A549 (cell line): ENCODE results near the gene IL1RL2. TPM values are rescaled to one million over a fixed set of nuclear protein-coding genes. Genes with fewer than 3 reads are reported as not detected.
A peak's percentile ranks its signal among the peaks of the same experiment; 100 is the strongest.

Experiments
- ATAC-seq, 2 experiments: fragments of 200-7000 bp in 1 of 2; fragments of >200 bp in 1 of 2; cut with Nextera tagmentation in 1 of 2; cut with Tn5 transposase in 1 of 2; 3 replicates each; pipeline versions ENCODE4 v1.8.0 to v1.9.1; 2018 to 2020; ENCODE audit warnings: mild to moderate bottlenecking in 1 of 2, moderate library complexity in 1 of 2
- CTCF ChIA-PET: fragments of 300-600 bp; sonication (Branson Sonifier 250); formaldehyde crosslinking; extraction: SDS; loops from one replicate; lab custom pipeline; 2021; ENCODE audit warnings: antibody characterized with exemption, inconsistent platforms; lab: Yijun Ruan, JAX
- POLR2A ChIA-PET: fragments of 350-600 bp; formaldehyde crosslinking; extraction: SDS; loops from one replicate; lab custom pipeline; 2021; ENCODE audit warnings: antibody characterized with exemption, inconsistent platforms; lab: Yijun Ruan, JAX
- DNase-seq, 2 experiments: peaks; one replicate each; pipeline versions ENCODE4 v3.0.0 to v3.0.0-alpha.2; 2011 to 2016; ENCODE audit warnings: low read depth in 1 of 2, low spot score in 1 of 2
- FAIRE-seq: peaks from 2 replicates; lab custom pipeline; 2011; peaks lifted over from hg19 to GRCh38; lab: Jason Lieb, UNC
- H3K27ac ChIP-seq, 2 experiments: fragments of >200 bp; sonication (Bioruptor Twin); formaldehyde crosslinking; 3 replicates each; pipeline ENCODE4 v1.5.1; 2016 to 2017
- H3K4me1 ChIP-seq: fragments of >200 bp; sonication (Bioruptor Twin); formaldehyde crosslinking; 3 replicates; pipeline ENCODE4 v1.6.1; 2016
- H3K4me2 ChIP-seq: fragments of >200 bp; sonication (Bioruptor Twin); formaldehyde crosslinking; 3 replicates; pipeline ENCODE4 v1.6.1; 2016
- H3K4me3 ChIP-seq: fragments of >200 bp; sonication (Bioruptor Twin); formaldehyde crosslinking; 3 replicates; pipeline ENCODE4 v1.5.1; 2016
- H3K9me3 ChIP-seq: fragments of >200 bp; sonication (Bioruptor Twin); formaldehyde crosslinking; 3 replicates; pipeline ENCODE4 v1.6.1; 2016
- CBX2 ChIP-seq: fragments of 200-600 bp; sonication (generic); IDR thresholded peaks from 2 replicates; pipeline ENCODE4 v1.6.1; 2016; ENCODE audit warnings: low read depth, mild to moderate bottlenecking, borderline replicate concordance
- CBX8 ChIP-seq: fragments of 200-600 bp; sonication (generic); IDR thresholded peaks from 2 replicates; pipeline ENCODE4 v1.6.1; 2016
- CEBPB ChIP-seq, 2 experiments: fragments of >200 bp in 1 of 2; sonication (Bioruptor Twin) in 1 of 2; formaldehyde crosslinking in 1 of 2; IDR thresholded peaks; 2 replicates each; pipeline ENCODE4 v1.6.1; 2012 to 2016
- EHMT2 ChIP-seq: fragments of 200-600 bp; sonication (generic); IDR thresholded peaks from 2 replicates; pipeline ENCODE4 v1.6.1; 2016; ENCODE audit warnings: antibody characterized with exemption, low read depth, mild to moderate bottlenecking, moderate library complexity
- ELK1 ChIP-seq: fragments of 150-350 bp; IDR thresholded peaks from 2 replicates; pipeline ENCODE4 v1.6.1; 2014; ENCODE audit warnings: low read depth, mild to moderate bottlenecking, low read length
- EP300 ChIP-seq, 2 experiments: fragments of >200 bp; sonication (Bioruptor Twin); formaldehyde crosslinking; IDR thresholded peaks; 2 replicates in 1 of 2; 3 replicates in 1 of 2; pipeline ENCODE4 v1.6.1; 2016 to 2017
- FOSB ChIP-seq: fragments of 250-450 bp; sonication (Bioruptor Pico); IDR thresholded peaks from 2 replicates; pipeline ENCODE4 v1.5.0; 2020; ENCODE audit warnings: mild to moderate bottlenecking, moderate library complexity
- GATA3 ChIP-seq: IDR thresholded peaks from 2 replicates; pipeline ENCODE4 v1.6.1; 2012; ENCODE audit warnings: borderline replicate concordance
- HES2 ChIP-seq: fragments of >200 bp; sonication (Bioruptor Twin); formaldehyde crosslinking; IDR thresholded peaks from 2 replicates; pipeline ENCODE4 v1.6.1; 2016
- HEYL ChIP-seq: fragments of 250-450 bp; sonication (Bioruptor Pico); IDR thresholded peaks from 2 replicates; pipeline ENCODE4 v1.8.0; 2021; ENCODE audit warnings: mild to moderate bottlenecking, moderate library complexity
- HMGXB4 ChIP-seq: fragments of 250-450 bp; sonication (Bioruptor Pico); IDR thresholded peaks from 2 replicates; pipeline ENCODE4 v1.5.0; 2021; ENCODE audit warnings: mild to moderate bottlenecking, moderate library complexity, borderline replicate concordance
- HOXB13 ChIP-seq: fragments of 250-450 bp; sonication (Bioruptor Pico); IDR thresholded peaks from 2 replicates; pipeline ENCODE4 v1.5.0; 2020; ENCODE audit warnings: low read depth, mild to moderate bottlenecking, moderate library complexity
- NFE2L2 ChIP-seq: fragments of 150-350 bp; conservative IDR thresholded peaks from 2 replicates; pipeline ENCODE4 v1.6.1; 2014; ENCODE audit warnings: low read length
- NPAS2 ChIP-seq: fragments of 250-450 bp; sonication (Bioruptor Pico); IDR thresholded peaks from 2 replicates; pipeline ENCODE4 v1.8.0; 2022; ENCODE audit warnings: mild to moderate bottlenecking, moderate library complexity, borderline replicate concordance
- POLR2A ChIP-seq: IDR thresholded peaks from 2 replicates; pipeline ENCODE4 v1.6.1; 2012; ENCODE audit warnings: mild to moderate bottlenecking, low read length
- RAD21 ChIP-seq, 2 experiments: fragments of >200 bp in 1 of 2; sonication (Bioruptor Twin) in 1 of 2; formaldehyde crosslinking in 1 of 2; IDR thresholded peaks in 1 of 2; conservative IDR thresholded peaks in 1 of 2; 2 replicates in 1 of 2; 3 replicates in 1 of 2; pipeline ENCODE4 v1.6.1; 2012 to 2018; ENCODE audit warnings: inconsistent platforms in 1 of 2
- TFCP2L1 ChIP-seq: fragments of 250-450 bp; sonication (Bioruptor Pico); IDR thresholded peaks from 2 replicates; pipeline ENCODE4 v1.5.0; 2021; ENCODE audit warnings: mild to moderate bottlenecking
- ZC3H11A ChIP-seq: fragments of 450-650 bp; IDR thresholded peaks from 2 replicates; pipeline ENCODE4 v1.6.1; 2014; ENCODE audit warnings: antibody characterized with exemption, mild to moderate bottlenecking
- ZNF302 ChIP-seq: fragments of 250-450 bp; sonication (Bioruptor Pico); IDR thresholded peaks from 2 replicates; pipeline ENCODE4 v1.9.0; 2021; ENCODE audit warnings: inconsistent platforms, mild to moderate bottlenecking, moderate library complexity
- ZSCAN20 ChIP-seq: fragments of 250-450 bp; sonication (Bioruptor Pico); IDR thresholded peaks from 2 replicates; pipeline ENCODE4 v1.8.0; 2022; ENCODE audit warnings: mild to moderate bottlenecking, moderate library complexity
- whole genome bisulfite sequencing: methylation state at CpG from one replicate; pipeline ENCODE4 v1.1.6; 2017; ENCODE audit errors: missing lambda C conversion rate; 5-methylcytosine and 5-hydroxymethylcytosine counted together
- polyA plus RNA-seq, 4 experiments: library from polyadenylated mRNA; depleted of rRNA in 3 of 4; stranded (reverse); fragments of >200 nt; fragmentation: RNase III in 1 of 4; extraction: RNeasy Plus Mini Kit Qiagen cat#74134 plus additional on column Dnase treatment in 1 of 4; gene quantifications; 2 replicates in 3 of 4; 3 replicates in 1 of 4; pipeline ENCODE4 v1.2.3, GENCODE V29; 2011 to 2017
- TF ChIP-seq, protein P1 (sequence below): fragments of 200-600 bp; sonication (generic); IDR thresholded peaks from 2 replicates; pipeline ENCODE4 v1.6.1; 2016; ENCODE audit warnings: antibody characterized with exemption, mild to moderate bottlenecking, moderate library complexity
- TF ChIP-seq, protein P2 (sequence below): fragments of >200 bp; sonication (Bioruptor Twin); formaldehyde crosslinking; IDR thresholded peaks from 3 replicates; pipeline ENCODE4 v1.6.1; 2016

IL1RL2 gene
- polyA plus RNA-seq, 2 of the 4 experiments (the other 2 are of a cell fraction) = 0.05 TPM; not detected in 1

DNA sequence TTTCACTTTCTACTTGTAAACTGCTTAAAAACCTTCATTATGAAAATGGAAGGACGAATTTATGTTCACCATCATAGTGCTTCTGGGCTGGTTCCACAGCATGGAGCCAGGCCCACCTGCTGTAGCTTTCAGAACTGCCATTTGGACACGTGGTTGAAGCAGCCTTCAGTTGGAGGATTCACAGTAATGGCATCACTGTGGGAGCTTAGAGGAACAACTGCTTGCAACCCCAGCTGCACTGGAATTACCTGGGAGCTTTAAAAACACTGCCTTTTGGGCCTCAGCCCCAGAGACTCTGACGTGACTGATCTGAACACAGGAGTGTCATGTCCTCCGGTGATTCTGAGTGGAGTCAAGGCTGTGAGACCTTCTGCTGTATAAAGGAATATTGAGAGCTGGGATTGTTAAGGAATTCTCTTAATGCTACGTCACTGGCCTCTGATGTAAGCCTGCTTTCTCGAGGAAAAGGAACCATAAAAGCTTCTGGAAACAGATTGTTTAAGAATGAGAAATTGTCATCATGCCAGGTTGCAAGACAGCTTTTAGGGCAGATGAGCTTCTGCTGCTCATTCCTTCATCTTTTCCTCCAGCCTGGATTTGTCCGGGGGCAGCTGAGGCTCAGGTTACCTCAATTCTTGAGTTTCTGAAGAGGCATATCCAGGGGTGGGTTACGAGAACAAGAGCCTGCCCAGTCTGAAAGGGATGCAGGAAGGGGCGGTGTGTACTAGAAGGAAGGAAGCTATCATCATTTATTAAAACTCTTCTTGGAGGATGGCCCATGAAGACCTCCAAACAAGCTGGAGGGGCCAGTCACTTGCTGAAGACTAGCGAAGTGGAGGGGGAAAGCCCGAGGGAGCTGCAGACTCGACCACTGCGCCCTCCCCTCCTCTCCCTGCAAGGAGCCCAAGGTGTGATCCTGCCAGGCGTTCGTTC is 45.5 kb upstream of the IL1RL2 start:
- no peak for DNase-seq
- peaks cover 31% of the 10 kb centered on the region for H3K9me3 ChIP-seq
- TF ChIP-seq ELK1 (no peak), TFCP2L1 (CRISPR knock-in tag) (no peak), CEBPB (IDR thresholded peaks at IDR 0.05) (no peak), ZSCAN20 (no peak), HEYL (no peak), CBX8 (no peak), HOXB13 (CRISPR knock-in tag) (no peak), HES2 (no peak), FOSB (CRISPR knock-in tag) (no peak), CBX2 (no peak), ZNF302 (CRISPR knock-in tag) (no peak)
- no peak overlapping the region for H3K4me3 ChIP-seq
- no peak for FAIRE-seq
- peak overlapping the region; percentile 95 for H3K4me2 ChIP-seq
- POLR2A ChIA-PET = interaction anchor here (0.9 to 2.3 kb wide), 4 partner anchors 33 to 100 kb away, joined by 4 to 10 read pairs (median 7); no protein-coding TSS in a partner anchor
- CTCF ChIA-PET = interaction anchor here (0.6 to 3.2 kb wide), 13 partner anchors 15 to 1133 kb away, joined by 3 to 24 read pairs (median 5); partner anchors contain the start of gene IL18R1
- peaks cover 10% of the 10 kb centered on the region for H3K4me1 ChIP-seq
- WGBS = 85% methylated on average over 15 of the region's 15 CpGs
- H3K27ac ChIP-seq = peak overlapping the region; percentile 86 to 97
- no peak; a peak in 1 of 6 replicates for ATAC-seq

- Histone ChIP-seq H3K4me3 (peak within 1 kb of the TSS; percentile 57), H3K9me3 (peaks cover 40% of the 10 kb centered on the region), H3K4me1 (peaks cover 10% of the 10 kb centered on the region), H3K27ac (peak within 1 kb of the TSS; percentile 86 to 97), H3K4me2 (peak within 1 kb of the TSS; percentile 95)
- DNase-seq (peak; percentile 59 to 67), FAIRE-seq (no peak), ATAC-seq (peak; percentile 89 to 94)
- WGBS = 15% methylated on average over 43 of the region's 65 CpGs
- ChIA-PET CTCF (interaction anchor here (0.6 to 3.2 kb wide), 15 partner anchors 16 to 1133 kb away, joined by 3 to 24 read pairs (median 5); partner anchors contain the start of gene IL18R1), POLR2A (interaction anchor here (0.5 to 2.3 kb wide), 5 partner anchors 9 to 77 kb away, joined by 3 to 10 read pairs (median 5); no protein-coding TSS in a partner anchor)
- TF ChIP-seq HMGXB4 (no peak), ELK1 (no peak), ZC3H11A (no peak), GATA3 (no peak), POLR2A (peak; percentile 37), EHMT2 (no peak), NPAS2 (CRISPR knock-in tag) (no peak), NFE2L2 (no peak), RAD21 (conservative IDR thresholded peaks at IDR 0.05 in 1 of 2, IDR thresholded peaks at IDR 0.05 in 1 of 2) (peak in 1 of 2 experiments; percentile 22; a peak in 1 of 5 replicates), EP300 (IDR thresholded peaks at IDR 0.05) (no peak), HEYL (no peak), CBX2 (no peak)
- TF ChIP-seq, protein P1, sequence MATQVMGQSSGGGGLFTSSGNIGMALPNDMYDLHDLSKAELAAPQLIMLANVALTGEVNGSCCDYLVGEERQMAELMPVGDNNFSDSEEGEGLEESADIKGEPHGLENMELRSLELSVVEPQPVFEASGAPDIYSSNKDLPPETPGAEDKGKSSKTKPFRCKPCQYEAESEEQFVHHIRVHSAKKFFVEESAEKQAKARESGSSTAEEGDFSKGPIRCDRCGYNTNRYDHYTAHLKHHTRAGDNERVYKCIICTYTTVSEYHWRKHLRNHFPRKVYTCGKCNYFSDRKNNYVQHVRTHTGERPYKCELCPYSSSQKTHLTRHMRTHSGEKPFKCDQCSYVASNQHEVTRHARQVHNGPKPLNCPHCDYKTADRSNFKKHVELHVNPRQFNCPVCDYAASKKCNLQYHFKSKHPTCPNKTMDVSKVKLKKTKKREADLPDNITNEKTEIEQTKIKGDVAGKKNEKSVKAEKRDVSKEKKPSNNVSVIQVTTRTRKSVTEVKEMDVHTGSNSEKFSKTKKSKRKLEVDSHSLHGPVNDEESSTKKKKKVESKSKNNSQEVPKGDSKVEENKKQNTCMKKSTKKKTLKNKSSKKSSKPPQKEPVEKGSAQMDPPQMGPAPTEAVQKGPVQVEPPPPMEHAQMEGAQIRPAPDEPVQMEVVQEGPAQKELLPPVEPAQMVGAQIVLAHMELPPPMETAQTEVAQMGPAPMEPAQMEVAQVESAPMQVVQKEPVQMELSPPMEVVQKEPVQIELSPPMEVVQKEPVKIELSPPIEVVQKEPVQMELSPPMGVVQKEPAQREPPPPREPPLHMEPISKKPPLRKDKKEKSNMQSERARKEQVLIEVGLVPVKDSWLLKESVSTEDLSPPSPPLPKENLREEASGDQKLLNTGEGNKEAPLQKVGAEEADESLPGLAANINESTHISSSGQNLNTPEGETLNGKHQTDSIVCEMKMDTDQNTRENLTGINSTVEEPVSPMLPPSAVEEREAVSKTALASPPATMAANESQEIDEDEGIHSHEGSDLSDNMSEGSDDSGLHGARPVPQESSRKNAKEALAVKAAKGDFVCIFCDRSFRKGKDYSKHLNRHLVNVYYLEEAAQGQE = no peak
- TF ChIP-seq, protein P2, sequence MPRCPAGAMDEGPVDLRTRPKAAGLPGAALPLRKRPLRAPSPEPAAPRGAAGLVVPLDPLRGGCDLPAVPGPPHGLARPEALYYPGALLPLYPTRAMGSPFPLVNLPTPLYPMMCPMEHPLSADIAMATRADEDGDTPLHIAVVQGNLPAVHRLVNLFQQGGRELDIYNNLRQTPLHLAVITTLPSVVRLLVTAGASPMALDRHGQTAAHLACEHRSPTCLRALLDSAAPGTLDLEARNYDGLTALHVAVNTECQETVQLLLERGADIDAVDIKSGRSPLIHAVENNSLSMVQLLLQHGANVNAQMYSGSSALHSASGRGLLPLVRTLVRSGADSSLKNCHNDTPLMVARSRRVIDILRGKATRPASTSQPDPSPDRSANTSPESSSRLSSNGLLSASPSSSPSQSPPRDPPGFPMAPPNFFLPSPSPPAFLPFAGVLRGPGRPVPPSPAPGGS = no peak
These were observed 44.6 kb upstream of the IL1RL2 start, which contains the start of gene IL1R1 for GRCh38 chr2:102141970-102142828. TSS of gene IL1R1 (plus strand) at chr2:102142746. CDS start at chr2:102157725, 14,979 bp downstream.
